GM12891 (cell line): ENCODE data around the gene NTHL1.

Experiments
- DNase-seq: peaks from one replicate; pipeline ENCODE4 v3.0.0; 2011; ENCODE audit warnings: low spot score; ENCODE audit not compliant: insufficient read length
- FAIRE-seq: peaks from 2 replicates; lab custom pipeline; 2011; peaks lifted over from hg19 to GRCh38; lab: Jason Lieb, UNC
- PAX5 ChIP-seq: IDR thresholded peaks from 2 replicates; pipeline ENCODE4 v1.6.1; 2011; ENCODE audit warnings: low read length, moderate library complexity, mild to moderate bottlenecking; ENCODE audit not compliant: insufficient read depth, severe bottlenecking
- POLR2A ChIP-seq: IDR thresholded peaks from 2 replicates; pipeline ENCODE4 v1.6.1; 2011; ENCODE audit warnings: low read depth, low read length, control low read depth
- POLR2AphosphoS5 ChIP-seq: IDR thresholded peaks from 2 replicates; pipeline ENCODE4 v1.6.1; 2011; ENCODE audit warnings: low read depth, low read length, control low read depth
- POU2F2 ChIP-seq: IDR thresholded peaks from 2 replicates; pipeline ENCODE4 v1.6.1; 2011; ENCODE audit warnings: low read depth, mild to moderate bottlenecking, control low read depth, low read length, moderate library complexity
- SPI1 ChIP-seq: IDR thresholded peaks from 2 replicates; pipeline ENCODE4 v1.6.1; 2011; ENCODE audit warnings: low read depth, low read length, control low read depth
- TAF1 ChIP-seq: IDR thresholded peaks from 2 replicates; pipeline ENCODE4 v1.6.1; 2011; ENCODE audit warnings: low read depth, low read length, control low read depth

The NTHL1 gene

GRCh38 chr16:2066139-2066538 lies 18.5 kb upstream of the NTHL1 start:
- FAIRE-seq, result no peak
- no peak for DNase-seq
- TF ChIP-seq PAX5 (no peak), POU2F2 (no peak), TAF1 (no peak), SPI1 (no peak), POLR2A (no peak), POLR2AphosphoS5 (no peak)

GRCh38 chr16:2064368-2064945 lies 16.8 kb upstream of the NTHL1 start:
- TF ChIP-seq POLR2AphosphoS5, result no peak
- TF ChIP-seq SPI1, result no peak
- no peak for TF ChIP-seq PAX5
- TF ChIP-seq POU2F2, result no peak
- no peak for TF ChIP-seq POLR2A
- no peak for TF ChIP-seq TAF1
- FAIRE-seq, result no peak
- no peak for DNase-seq

DNA sequence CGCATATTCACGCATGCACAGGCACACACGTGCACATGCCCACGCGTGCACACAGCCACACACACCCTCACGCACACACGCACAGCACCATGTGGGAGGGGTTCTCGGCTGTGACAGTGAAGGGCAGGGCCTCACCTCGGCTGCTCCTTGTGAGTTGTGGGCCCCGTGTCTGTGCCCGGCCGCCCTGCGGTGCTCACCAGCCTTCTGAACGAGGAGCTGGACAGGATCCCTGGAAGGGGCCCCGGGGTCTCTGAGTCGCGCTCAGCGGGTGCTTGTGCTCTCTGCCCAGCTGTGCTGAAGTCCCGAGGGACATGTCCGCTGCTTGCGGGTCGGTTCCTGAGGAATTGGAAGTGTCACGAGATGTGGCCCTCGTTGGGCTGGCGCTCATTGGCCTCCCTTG lies 16.2 kb upstream of the NTHL1 start:
- FAIRE-seq (no peak), DNase-seq (no peak)
- no peak for TF ChIP-seq PAX5
- TF ChIP-seq TAF1, result no peak
- no peak for TF ChIP-seq POU2F2

DNA sequence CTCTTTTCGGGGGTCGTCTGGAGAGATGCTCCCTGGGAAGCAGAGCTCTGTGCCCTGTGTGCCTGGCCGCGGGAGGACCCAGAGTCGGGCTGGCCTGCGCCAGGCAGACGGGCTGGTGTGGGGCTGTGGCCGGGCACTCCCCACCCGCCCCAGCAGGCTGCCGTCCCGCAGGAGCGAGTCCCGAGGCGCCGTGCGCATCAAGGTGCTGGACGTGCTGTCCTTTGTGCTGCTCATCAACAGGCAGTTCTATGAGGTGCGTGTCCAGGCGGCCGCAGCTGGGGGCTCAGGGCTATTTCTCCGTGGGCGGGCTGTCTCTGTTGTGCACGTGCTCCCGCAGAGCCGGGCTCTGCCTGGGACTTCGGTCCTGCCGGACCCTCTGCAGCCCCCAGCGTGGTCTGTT lies 15.2 kb upstream of the NTHL1 start:
- TF ChIP-seq PAX5 (no peak), SPI1 (no peak), POLR2AphosphoS5 (no peak), POU2F2 (no peak), POLR2A (no peak), TAF1 (no peak)
- no peak for FAIRE-seq

DNA sequence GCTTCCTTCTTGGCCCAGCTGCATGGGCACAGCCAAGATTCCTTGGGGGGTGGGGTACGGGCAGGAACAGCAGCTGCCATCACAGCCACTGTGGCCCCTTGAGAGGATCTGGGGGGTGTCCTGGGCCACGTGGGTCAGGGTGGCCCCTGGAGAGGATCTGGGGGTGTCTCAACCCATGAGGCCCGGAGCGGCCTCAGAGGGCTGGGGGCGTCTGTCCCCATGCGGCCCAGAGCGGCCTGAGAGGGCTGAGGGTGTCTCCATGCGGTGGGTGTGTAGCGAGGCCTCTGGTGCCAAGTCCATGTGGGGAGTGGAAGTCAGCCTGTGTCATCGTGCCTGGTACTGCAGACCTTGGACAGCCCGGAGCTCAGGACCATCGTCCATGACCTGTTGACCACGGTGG lies 13.9 kb upstream of the NTHL1 start:
- DNase-seq (no peak), FAIRE-seq (no peak)
- TF ChIP-seq PAX5, result no peak
- no peak for TF ChIP-seq SPI1
- no peak for TF ChIP-seq POLR2A
- no peak for TF ChIP-seq POLR2AphosphoS5
- no peak for TF ChIP-seq POU2F2
- no peak for TF ChIP-seq TAF1

More for the DNA sequence above, 15.2 kb upstream of the NTHL1 start:
- no peak for DNase-seq

DNA sequence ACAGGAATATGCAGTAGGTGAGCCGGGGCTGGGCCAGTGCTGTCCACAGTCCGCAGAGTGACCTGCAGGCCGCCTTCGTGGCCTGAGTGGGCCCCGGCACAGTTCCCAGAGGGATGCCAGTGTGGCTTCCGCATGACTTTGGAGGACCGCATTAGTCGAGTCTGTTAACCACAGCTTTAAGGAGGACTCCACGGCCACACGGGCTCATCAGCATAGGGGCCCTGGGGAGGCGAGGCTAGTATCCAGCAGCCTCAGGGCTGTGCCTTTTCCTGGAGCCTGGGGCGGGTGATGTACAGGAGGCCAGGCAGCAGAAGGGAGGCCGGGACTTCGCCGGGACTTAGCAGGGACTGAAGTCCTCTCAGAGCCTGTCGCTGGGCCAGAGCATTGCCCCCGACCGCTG lies 13.4 kb upstream of the NTHL1 start:
- no peak for DNase-seq
- FAIRE-seq, result no peak
- no peak for TF ChIP-seq TAF1
- no peak for TF ChIP-seq POLR2A
- no peak for TF ChIP-seq SPI1
- no peak for TF ChIP-seq POLR2AphosphoS5
- no peak for TF ChIP-seq PAX5
- no peak for TF ChIP-seq POU2F2

DNA sequence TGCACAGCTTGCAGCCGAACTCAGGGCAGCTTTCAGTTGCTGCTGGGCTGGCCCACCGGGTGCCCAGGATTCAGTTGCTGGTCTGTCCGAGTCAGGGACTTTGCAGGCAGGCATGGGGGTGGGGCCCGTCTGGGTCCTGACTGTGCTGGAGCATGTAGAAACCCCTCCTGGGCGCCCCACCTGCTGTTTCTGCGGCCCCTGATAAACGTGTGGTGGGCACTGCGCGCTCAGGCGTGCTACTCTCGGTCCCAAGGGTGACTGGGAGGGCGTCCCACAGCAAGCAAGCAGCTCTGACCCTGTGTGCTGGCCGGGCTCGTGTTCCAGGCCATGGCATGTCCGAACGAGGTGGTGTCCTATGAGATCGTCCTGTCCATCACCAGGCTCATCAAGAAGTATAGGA lies 12.7 kb upstream of the NTHL1 start:
- FAIRE-seq, result no peak
- no peak for DNase-seq
- TF ChIP-seq POLR2AphosphoS5 (no peak), POLR2A (no peak), PAX5 (no peak), TAF1 (no peak), POU2F2 (no peak), SPI1 (no peak)

GRCh38 chr16:2058872-2059271 lies 11.2 kb upstream of the NTHL1 start:
- FAIRE-seq, result no peak
- DNase-seq, result no peak
- TF ChIP-seq TAF1 (no peak), PAX5 (no peak)

DNA sequence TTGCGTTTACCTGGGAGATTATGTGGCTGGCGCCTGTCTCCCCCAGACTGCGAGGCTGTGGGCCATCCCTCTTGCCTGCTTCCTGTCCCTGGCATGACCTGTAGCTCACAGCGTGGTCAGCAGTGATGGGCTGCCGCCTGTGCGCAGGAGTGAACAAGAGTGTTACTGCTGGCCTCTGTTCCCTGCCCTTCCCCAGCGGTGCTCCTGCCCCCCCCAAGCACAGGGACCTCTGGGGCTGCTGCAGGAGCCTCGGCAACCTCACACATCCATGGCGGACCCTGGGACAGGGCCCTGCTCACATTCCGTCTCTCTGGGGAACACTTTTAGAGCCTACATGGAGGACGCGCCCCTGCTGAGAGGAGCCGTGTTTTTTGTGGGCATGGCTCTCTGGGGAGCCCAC lies 10.8 kb upstream of the NTHL1 start:
- TF ChIP-seq POU2F2 (no peak), TAF1 (no peak), POLR2AphosphoS5 (no peak), SPI1 (no peak), POLR2A (no peak), PAX5 (no peak)
- FAIRE-seq (no peak), DNase-seq (no peak)

GRCh38 chr16:2057438-2057837 lies 9.8 kb upstream of the NTHL1 start:
- FAIRE-seq, result no peak
- DNase-seq, result no peak
- TF ChIP-seq POLR2A (no peak), SPI1 (no peak), TAF1 (no peak), POLR2AphosphoS5 (no peak)
